H1 (cell line): Measurements from ENCODE around the gene BAAT. TPM values are rescaled to one million over a fixed set of nuclear protein-coding genes. Genes with fewer than 3 reads are reported as not detected.

ENCODE experiments used
- CTCF ChIA-PET: fragments of 300-600 bp; sonication (Branson Sonifier 250); formaldehyde crosslinking; loops from one replicate; lab custom pipeline; 2021; ENCODE audit not compliant: partially characterized antibody; lab: Charles Lee
- POLR2A ChIA-PET: fragments of 300-600 bp; sonication (Branson Sonifier 250); formaldehyde crosslinking; loops from one replicate; lab custom pipeline; 2021; ENCODE audit warnings: inconsistent platforms; ENCODE audit not compliant: partially characterized antibody; lab: Charles Lee
- DNase-seq, 2 experiments: peaks; one replicate each; pipeline versions ENCODE4 v3.0.0 to v3.0.0-alpha.2; 2010 to 2022; ENCODE audit warnings: low spot score in 2 of 2, low read depth in 1 of 2, mixed read lengths in 1 of 2
- FAIRE-seq: peaks from 2 replicates; lab custom pipeline; 2011; peaks lifted over from hg19 to GRCh38; lab: Jason Lieb, UNC
- H2AFZ ChIP-seq: 2 replicates; pipeline ENCODE4 v1.8.1; 2012; ENCODE audit warnings: low read length, inconsistent platforms
- H2AK5ac ChIP-seq: 2 replicates; pipeline ENCODE4 v1.6.1; 2013; ENCODE audit warnings: low read depth, low read length
- H2BK120ac ChIP-seq: replicated peaks from 2 replicates; pipeline ENCODE3; 2013; ENCODE audit warnings: low read depth, low read length, inconsistent platforms
- H2BK12ac ChIP-seq: 2 replicates; pipeline ENCODE4 v1.6.1; 2013; ENCODE audit warnings: low read depth, low read length
- H2BK15ac ChIP-seq: 2 replicates; pipeline ENCODE4 v1.6.1; 2013; ENCODE audit warnings: low read length
- H2BK20ac ChIP-seq: 2 replicates; pipeline ENCODE4 v1.6.1; 2013; ENCODE audit warnings: low read length
- H2BK5ac ChIP-seq: 2 replicates; pipeline ENCODE4 v1.6.1; 2013; ENCODE audit warnings: low read depth, low read length
- H3K14ac ChIP-seq: 2 replicates; pipeline ENCODE4 v1.6.1; 2013; ENCODE audit warnings: inconsistent platforms; ENCODE audit not compliant: insufficient read length
- H3K18ac ChIP-seq: 2 replicates; pipeline ENCODE4 v1.6.1; 2013; ENCODE audit warnings: low read length; ENCODE audit errors: extremely low read depth
- H3K23ac ChIP-seq: 2 replicates; pipeline ENCODE4 v1.6.1; 2013; ENCODE audit warnings: inconsistent platforms; ENCODE audit not compliant: insufficient read length
- H3K23me2 ChIP-seq: 2 replicates; pipeline ENCODE4 v1.6.1; 2013; ENCODE audit warnings: low read depth, low read length
- H3K27ac ChIP-seq: 2 replicates; pipeline ENCODE4 v1.6.1; 2011; ENCODE audit warnings: low read depth, low read length, inconsistent platforms
- H3K27me3 ChIP-seq, 4 experiments: replicated peaks in 1 of 4; 1 replicate in 1 of 4; 2 replicates in 3 of 4; pipeline versions ENCODE4 v1.6.1 to v1.8.1; 2011 to 2013; ENCODE audit warnings: low read length in 3 of 4, mild to moderate bottlenecking in 3 of 4, inconsistent platforms in 2 of 4, mixed read lengths in 2 of 4, moderate library complexity in 1 of 4; ENCODE audit not compliant: control insufficient read depth in 3 of 4, insufficient read depth in 3 of 4; ENCODE audit errors: extremely low read depth in 1 of 4
- H3K36me3 ChIP-seq, 4 experiments: 2 replicates each; pipeline versions ENCODE4 v1.6.1 to v1.8.1; 2011 to 2013; ENCODE audit warnings: mild to moderate bottlenecking in 4 of 4, low read length in 3 of 4, moderate library complexity in 2 of 4, control low read depth in 1 of 4, inconsistent platforms in 1 of 4; ENCODE audit not compliant: insufficient read depth in 4 of 4, control insufficient read depth in 2 of 4
- H3K4ac ChIP-seq: replicated peaks from 2 replicates; pipeline ENCODE3; 2013; ENCODE audit warnings: low read length, low read depth, mixed read lengths, inconsistent platforms; ENCODE audit not compliant: insufficient read length
- H3K4me1 ChIP-seq, 4 experiments: replicated peaks in 1 of 4; 1 replicate in 1 of 4; 2 replicates in 3 of 4; pipeline versions ENCODE4 v1.6.1 to v1.8.1; 2011 to 2013; ENCODE audit warnings: low read length in 3 of 4, inconsistent platforms in 2 of 4, mixed read lengths in 1 of 4; ENCODE audit not compliant: insufficient read depth in 4 of 4, control insufficient read depth in 3 of 4
- H3K4me2 ChIP-seq, 2 experiments: 2 replicates each; pipeline versions ENCODE4 v1.6.1 to v1.8.1; 2011 to 2013; ENCODE audit warnings: low read depth in 2 of 2, low read length in 2 of 2, control low read depth in 1 of 2, inconsistent platforms in 1 of 2, mild to moderate bottlenecking in 1 of 2; ENCODE audit not compliant: insufficient read depth in 1 of 2
- H3K4me3 ChIP-seq, 4 experiments: fragments of 200-600, 300-600 bp in 1 of 4; sonication (generic), shearing (Covaris generic), sonication (Bioruptor Twin) in 1 of 4; 2 replicates each; pipeline versions ENCODE4 v1.5.1 to v1.8.1; 2011 to 2016; ENCODE audit warnings: low read length in 4 of 4, low read depth in 3 of 4, control low read depth in 2 of 4, inconsistent platforms in 2 of 4, mild to moderate bottlenecking in 2 of 4, mixed read lengths in 1 of 4, moderate library complexity in 1 of 4; ENCODE audit not compliant: insufficient read depth in 2 of 4; ENCODE audit errors: extremely low read depth in 1 of 4
- H3K56ac ChIP-seq: replicated peaks from 2 replicates; pipeline ENCODE3; 2013; ENCODE audit warnings: low read depth, mild to moderate bottlenecking, mixed read lengths, low read length, inconsistent platforms; ENCODE audit not compliant: insufficient read length
- H3K79me1 ChIP-seq: 2 replicates; pipeline ENCODE4 v1.6.1; 2013; ENCODE audit warnings: low read depth, low read length, control low read depth
- H3K79me2 ChIP-seq, 2 experiments: 2 replicates each; pipeline versions ENCODE4 v1.6.1 to v1.8.1; 2012 to 2013; ENCODE audit warnings: low read length in 2 of 2, mild to moderate bottlenecking in 2 of 2, inconsistent platforms in 1 of 2; ENCODE audit not compliant: insufficient read depth in 2 of 2, control insufficient read depth in 1 of 2
- H3K9ac ChIP-seq, 4 experiments: replicated peaks in 1 of 4; 1 replicate in 1 of 4; 2 replicates in 3 of 4; pipeline versions ENCODE4 v1.6.1 to v1.8.1; 2011 to 2013; ENCODE audit warnings: low read depth in 3 of 4, low read length in 3 of 4, control low read depth in 2 of 4, mild to moderate bottlenecking in 2 of 4, moderate library complexity in 2 of 4, inconsistent platforms in 1 of 4; ENCODE audit errors: extremely low read depth in 1 of 4
- H3K9me3 ChIP-seq, 2 experiments: 2 replicates each; pipeline versions ENCODE4 v1.6.1 to v1.8.1; 2012 to 2013; ENCODE audit warnings: mild to moderate bottlenecking in 2 of 2, moderate library complexity in 2 of 2, control low read depth in 1 of 2, inconsistent platforms in 1 of 2, low read depth in 1 of 2, low read length in 1 of 2, mixed read lengths in 1 of 2; ENCODE audit not compliant: insufficient read depth in 2 of 2
- H4K20me1 ChIP-seq, 2 experiments: replicated peaks in 1 of 2; 2 replicates each; pipeline versions ENCODE3 to v1.8.1; 2011 to 2013; ENCODE audit warnings: inconsistent platforms in 2 of 2, low read length in 2 of 2, mild to moderate bottlenecking in 1 of 2; ENCODE audit not compliant: insufficient read depth in 2 of 2, control insufficient read depth in 1 of 2
- H4K5ac ChIP-seq: 2 replicates; pipeline ENCODE4 v1.6.1; 2013; ENCODE audit warnings: low read length, low read depth, mixed read lengths, inconsistent platforms; ENCODE audit not compliant: insufficient read length
- H4K8ac ChIP-seq: 2 replicates; pipeline ENCODE4 v1.8.0; 2013; ENCODE audit warnings: mild to moderate bottlenecking, moderate library complexity, low read length, inconsistent platforms; ENCODE audit not compliant: insufficient read depth; ENCODE audit errors: extremely low read depth
- H4K91ac ChIP-seq: replicated peaks from 2 replicates; pipeline ENCODE3; 2013; ENCODE audit warnings: low read length, mixed read lengths, inconsistent platforms; ENCODE audit not compliant: insufficient read length
- ATF2 ChIP-seq: IDR thresholded peaks from 2 replicates; pipeline ENCODE4 v1.6.1; 2012; ENCODE audit warnings: low read length, inconsistent platforms
- BACH1 ChIP-seq: IDR thresholded peaks from 2 replicates; pipeline ENCODE4 v1.6.1; 2012; ENCODE audit warnings: low read length, improper control_type of control experiment
- CBX8 ChIP-seq: fragments of 300-800, 300-1000 bp; sonication (generic); IDR thresholded peaks from 2 replicates; pipeline ENCODE4 v1.7.1; 2016; ENCODE audit warnings: low read depth, low read length, borderline replicate concordance
- EGR1 ChIP-seq: IDR thresholded peaks from 2 replicates; pipeline ENCODE4 v1.6.1; 2011; ENCODE audit warnings: low read depth, low read length, borderline replicate concordance
- EP300 ChIP-seq, 2 experiments: IDR thresholded peaks; 1 replicate in 1 of 2; 2 replicates in 1 of 2; pipeline ENCODE4 v1.6.1; 2011 to 2012; ENCODE audit warnings: low read depth in 2 of 2, low read length in 2 of 2, mild to moderate bottlenecking in 2 of 2, borderline replicate concordance in 1 of 2, inconsistent platforms in 1 of 2, moderate library complexity in 1 of 2
- JUND ChIP-seq: IDR thresholded peaks from 2 replicates; pipeline ENCODE4 v1.6.1; 2011; ENCODE audit warnings: mild to moderate bottlenecking, improper control_type of control experiment, low read length
- KDM1A ChIP-seq: fragments of 200-600, 300-600 bp; sonication (generic); IDR thresholded peaks from 2 replicates; pipeline ENCODE4 v1.7.1; 2016; ENCODE audit warnings: mild to moderate bottlenecking, low read length, borderline replicate concordance
- RFX5 ChIP-seq: IDR thresholded peaks from 2 replicates; pipeline ENCODE4 v1.6.1; 2011; ENCODE audit warnings: low read depth, low read length, improper control_type of control experiment, borderline replicate concordance
- WGBS, 2 experiments: shearing (Covaris generic) in 1 of 2; methylation state at CpG; one replicate each; pipeline versions ENCODE4 v1.1.6 to v1.1.7; 2013 to 2015; ENCODE audit warnings: low lambda C conversion rate in 2 of 2, mixed read lengths in 2 of 2, inconsistent platforms in 1 of 2, low coverage in 1 of 2, missing lambda C conversion rate in 1 of 2; ENCODE audit not compliant: insufficient replicate concordance in 2 of 2, insufficient coverage in 1 of 2, insufficient read length in 1 of 2; ENCODE audit errors: extremely low coverage in 1 of 2, missing lambda C conversion rate in 1 of 2; 5-methylcytosine and 5-hydroxymethylcytosine counted together
- polyA plus RNA-seq, 7 experiments: library from polyadenylated mRNA; depleted of rRNA in 3 of 7; stranded (reverse) in 5 of 7; unstranded in 2 of 7; fragments of >200 nt in 5 of 7; fragments of 200-250 nt in 2 of 7; gene quantifications; 1 replicate in 5 of 7; 2 replicates in 1 of 7; 4 replicates in 1 of 7; pipeline versions ENCODE4 v1.2.1 to v1.2.3, GENCODE V29; 2011 to 2013; ENCODE audit warnings: missing spikeins in 2 of 7, mixed read lengths in 2 of 7
- total RNA-seq: library from RNA; stranded (reverse); fragmentation: NEBNext Ultra II Directional; extraction: Animal tissue kit (Norgen Biotek cat#: 25700); gene quantifications from 2 replicates; pipeline ENCODE4 v1.2.1, GENCODE V29; 2021

BAAT gene
- total and polyA plus RNA-seq, 2 of the 8 experiments (the other 6 are each of a cell fraction or from before 2014, with no cell fraction given) = 0.09 to 0.17 TPM

GRCh38 chr9:101354143-101354764, 30.6 kb downstream of the BAAT start:
- DNase-seq (no peak), FAIRE-seq (no peak)
- Histone ChIP-seq H4K8ac (no peak overlapping the region), H3K14ac (no peak overlapping the region), H2BK120ac (no peak overlapping the region), H3K23me2 (no peaks in the 10 kb centered on the region), H4K5ac (no peak overlapping the region), H3K9ac (no peak overlapping the region), H4K20me1 (no peaks in the 10 kb centered on the region), H2BK5ac (no peak overlapping the region), H3K4ac (no peak overlapping the region), H2BK12ac (no peak overlapping the region), H2AK5ac (no peak overlapping the region), H3K4me2 (no peak overlapping the region), H4K91ac (no peak overlapping the region), H2AFZ (no peak overlapping the region), H3K27ac (no peak overlapping the region), H3K4me3 (no peak overlapping the region), H2BK15ac (no peak overlapping the region), H3K4me1 (no peaks in the 10 kb centered on the region), H3K36me3 (no peaks in the 10 kb centered on the region), H3K79me1 (no peaks in the 10 kb centered on the region), H3K27me3 (no peaks in the 10 kb centered on the region), H3K56ac (no peak overlapping the region), H3K18ac (no peak overlapping the region), H2BK20ac (no peak overlapping the region), H3K23ac (no peak overlapping the region), H3K79me2 (no peaks in the 10 kb centered on the region), H3K9me3 (no peaks in the 10 kb centered on the region)
- ChIA-PET CTCF (no interaction called here), POLR2A (no interaction called here)
- TF ChIP-seq RFX5 (no peak), ATF2 (no peak), BACH1 (no peak), KDM1A (no peak), CBX8 (no peak), JUND (no peak), EGR1 (no peak), EP300 (IDR thresholded peaks at IDR 0.05; ENCODE audit: borderline replicate concordance in 1 of 2, low read depth in 2 of 2, low read length in 2 of 2) (no peak)
- 76% methylated on average over 5 of the region's 5 CpGs; no CpG with 5 or more reads in 1 of the 2 experiments for WGBS, 2 experiments
